OCI-LY3 (cell line): ENCODE results near the gene NAA11.

Experiments
- CTCF ChIP-seq: fragments of 200-600, 300-600 bp; sonication (generic); IDR thresholded peaks from 2 replicates; pipeline ENCODE4 v1.5.1; 2014; ENCODE audit warnings: antibody characterized with exemption, low read length, low read depth
- EZH2phosphoT487 ChIP-seq: fragments of 200-600 bp; shearing (Covaris generic); IDR thresholded peaks from 2 replicates; pipeline ENCODE4 v1.6.1; 2018; ENCODE audit warnings: antibody characterized with exemption, mixed run types, low read depth

GRCh38 chr4:79308137-79308536, 17.7 kb downstream of the NAA11 start:
- TF ChIP-seq CTCF (no peak), EZH2phosphoT487 (no peak)
